ENCODE measurements around the gene UNC45A.
"Not testable (repeated sequence)": the region's sequence is repeated elsewhere in the genome, so short reads cannot be mapped to it uniquely, and the experiment has no call there.

The UNC45A gene

GRCh38 chr15:90914305-90915080 lies 20.6 kb upstream of the UNC45A start:
- H3K9ac ChIP-seq (ENCODE audit: low read length) = no peak overlapping the region
- H3K27me3 ChIP-seq (ENCODE audit: control insufficient read depth in 1 of 2, insufficient read depth in 2 of 2, low read length in 2 of 2) = no peaks in the 10 kb centered on the region
- H3K9me3 ChIP-seq (ENCODE audit: low read length) = no peaks in the 10 kb centered on the region
- no peaks in the 10 kb centered on the region for H3K4me1 ChIP-seq (ENCODE audit: insufficient read depth, low read length)
- H3K27ac ChIP-seq (ENCODE audit: low read depth, low read length) = no peak overlapping the region
- H3K4me3 ChIP-seq (ENCODE audit: low read depth in 1 of 2, low read length in 2 of 2) = no peak overlapping the region
- peaks cover 89% of the 10 kb centered on the region for H3K36me3 ChIP-seq (ENCODE audit: insufficient read depth, low read length)

GRCh38 chr15:90915216-90915807 lies 19.8 kb upstream of the UNC45A start:
- Histone ChIP-seq H3K27ac (ENCODE audit: low read depth, low read length) (no peak overlapping the region), H3K27me3 (ENCODE audit: control insufficient read depth in 1 of 2, insufficient read depth in 2 of 2, low read length in 2 of 2) (no peaks in the 10 kb centered on the region), H3K9me3 (ENCODE audit: low read length) (no peaks in the 10 kb centered on the region), H3K4me1 (ENCODE audit: insufficient read depth, low read length) (no peaks in the 10 kb centered on the region), H3K4me3 (ENCODE audit: low read depth in 1 of 2, low read length in 2 of 2) (no peak overlapping the region), H3K36me3 (ENCODE audit: insufficient read depth, low read length) (peaks cover 89% of the 10 kb centered on the region), H3K9ac (ENCODE audit: low read length) (no peak overlapping the region)

- Histone ChIP-seq H3K36me3 (ENCODE audit: insufficient read depth, low read length) (peaks cover 89% of the 10 kb centered on the region), H3K9me3 (ENCODE audit: low read length) (no peaks in the 10 kb centered on the region), H3K27ac (ENCODE audit: low read depth, low read length) (no peak overlapping the region), H3K4me3 (ENCODE audit: low read depth in 1 of 2, low read length in 2 of 2) (no peak overlapping the region), H3K27me3 (ENCODE audit: control insufficient read depth in 1 of 2, insufficient read depth in 2 of 2, low read length in 2 of 2) (no peaks in the 10 kb centered on the region), H3K4me1 (ENCODE audit: insufficient read depth, low read length) (no peaks in the 10 kb centered on the region), H3K9ac (ENCODE audit: low read length) (no peak overlapping the region)
Measured at GRCh38 chr15:90915808-90916440, 19.2 kb upstream of the UNC45A start.

- no peak overlapping the region for H3K9ac ChIP-seq (ENCODE audit: low read length)
- H3K36me3 ChIP-seq (ENCODE audit: insufficient read depth, low read length) = peaks cover 89% of the 10 kb centered on the region
- H3K27ac ChIP-seq (ENCODE audit: low read depth, low read length) = no peak overlapping the region
Measured at GRCh38 chr15:90916461-90916860, 18.6 kb upstream of the UNC45A start.

GRCh38 chr15:90917569-90917968 lies 17.5 kb upstream of the UNC45A start:
- H3K27me3 ChIP-seq (ENCODE audit: control insufficient read depth in 1 of 2, insufficient read depth in 2 of 2, low read length in 2 of 2) = no peaks in the 10 kb centered on the region
- H3K4me1 ChIP-seq (ENCODE audit: insufficient read depth, low read length) = no peaks in the 10 kb centered on the region
- H3K36me3 ChIP-seq (ENCODE audit: insufficient read depth, low read length) = peaks cover 78% of the 10 kb centered on the region
- no peak overlapping the region for H3K9ac ChIP-seq (ENCODE audit: low read length)
- H3K4me3 ChIP-seq (ENCODE audit: low read depth in 1 of 2, low read length in 2 of 2) = no peak overlapping the region
- H3K9me3 ChIP-seq (ENCODE audit: low read length) = no peaks in the 10 kb centered on the region
- no peak overlapping the region for H3K27ac ChIP-seq (ENCODE audit: low read depth, low read length)

More at GRCh38 chr15:90916461-90916860, 18.6 kb upstream of the UNC45A start:
- H3K4me3 ChIP-seq (ENCODE audit: low read depth in 1 of 2, low read length in 2 of 2) = no peak overlapping the region
- H3K4me1 ChIP-seq (ENCODE audit: insufficient read depth, low read length) = no peaks in the 10 kb centered on the region
- H3K27me3 ChIP-seq (ENCODE audit: control insufficient read depth in 1 of 2, insufficient read depth in 2 of 2, low read length in 2 of 2) = no peaks in the 10 kb centered on the region
- no peaks in the 10 kb centered on the region for H3K9me3 ChIP-seq (ENCODE audit: low read length)

- no peak overlapping the region for H3K9ac ChIP-seq (ENCODE audit: low read length)
- no peaks in the 10 kb centered on the region for H3K4me1 ChIP-seq (ENCODE audit: insufficient read depth, low read length)
- peaks cover 72% of the 10 kb centered on the region for H3K36me3 ChIP-seq (ENCODE audit: insufficient read depth, low read length)
- H3K9me3 ChIP-seq (ENCODE audit: low read length) = no peaks in the 10 kb centered on the region
- H3K27me3 ChIP-seq (ENCODE audit: control insufficient read depth in 1 of 2, insufficient read depth in 2 of 2, low read length in 2 of 2) = no peaks in the 10 kb centered on the region
- no peak overlapping the region for H3K4me3 ChIP-seq (ENCODE audit: low read depth in 1 of 2, low read length in 2 of 2)
- no peak overlapping the region for H3K27ac ChIP-seq (ENCODE audit: low read depth, low read length)
Measured at GRCh38 chr15:90918034-90918788, 16.9 kb upstream of the UNC45A start.

- Histone ChIP-seq H3K4me3 (ENCODE audit: low read depth in 1 of 2, low read length in 2 of 2) (no peak overlapping the region), H3K36me3 (ENCODE audit: insufficient read depth, low read length) (peaks cover 65% of the 10 kb centered on the region), H3K9ac (ENCODE audit: low read length) (no peak overlapping the region), H3K27ac (ENCODE audit: low read depth, low read length) (no peak overlapping the region), H3K9me3 (ENCODE audit: low read length) (no peaks in the 10 kb centered on the region), H3K27me3 (ENCODE audit: control insufficient read depth in 1 of 2, insufficient read depth in 2 of 2, low read length in 2 of 2) (no peaks in the 10 kb centered on the region), H3K4me1 (ENCODE audit: insufficient read depth, low read length) (no peaks in the 10 kb centered on the region)
Measured at GRCh38 chr15:90918835-90919234, 16.2 kb upstream of the UNC45A start.

GRCh38 chr15:90921887-90922286 lies 13.2 kb upstream of the UNC45A start:
- Histone ChIP-seq H3K4me1 (ENCODE audit: insufficient read depth, low read length) (no peaks in the 10 kb centered on the region), H3K9ac (ENCODE audit: low read length) (no peak overlapping the region), H3K27ac (ENCODE audit: low read depth, low read length) (no peak overlapping the region), H3K4me3 (ENCODE audit: low read depth in 1 of 2, low read length in 2 of 2) (no peak overlapping the region), H3K9me3 (ENCODE audit: low read length) (no peaks in the 10 kb centered on the region), H3K36me3 (ENCODE audit: insufficient read depth, low read length) (peaks cover 40% of the 10 kb centered on the region), H3K27me3 (ENCODE audit: control insufficient read depth in 1 of 2, insufficient read depth in 2 of 2, low read length in 2 of 2) (no peaks in the 10 kb centered on the region)

GRCh38 chr15:90922712-90923322 lies 12.3 kb upstream of the UNC45A start:
- H3K4me1 ChIP-seq (ENCODE audit: insufficient read depth, low read length); H3K4me3 ChIP-seq (ENCODE audit: low read depth in 1 of 2, low read length in 2 of 2); H3K27me3 ChIP-seq (ENCODE audit: control insufficient read depth in 1 of 2, insufficient read depth in 2 of 2, low read length in 2 of 2); H3K9me3 ChIP-seq (ENCODE audit: low read length); H3K9ac ChIP-seq (ENCODE audit: low read length); H3K27ac ChIP-seq (ENCODE audit: low read depth, low read length): not testable (repeated sequence)
- H3K36me3 ChIP-seq (ENCODE audit: insufficient read depth, low read length) = peaks cover 34% of the 10 kb centered on the region

- Histone ChIP-seq H3K4me1 (ENCODE audit: insufficient read depth, low read length) (peaks cover 4% of the 10 kb centered on the region), H3K9ac (ENCODE audit: low read length) (no peak overlapping the region), H3K36me3 (ENCODE audit: insufficient read depth, low read length) (peaks cover 21% of the 10 kb centered on the region), H3K9me3 (ENCODE audit: low read length) (no peaks in the 10 kb centered on the region), H3K27ac (ENCODE audit: low read depth, low read length) (no peak overlapping the region), H3K4me3 (ENCODE audit: low read depth in 1 of 2, low read length in 2 of 2) (no peak overlapping the region), H3K27me3 (ENCODE audit: control insufficient read depth in 1 of 2, insufficient read depth in 2 of 2, low read length in 2 of 2) (no peaks in the 10 kb centered on the region)
Measured at GRCh38 chr15:90924375-90924774, 10.7 kb upstream of the UNC45A start.

- not testable (repeated sequence) for H3K36me3 ChIP-seq (ENCODE audit: insufficient read depth, low read length); H3K9ac ChIP-seq (ENCODE audit: low read length); H3K9me3 ChIP-seq (ENCODE audit: low read length); H3K27ac ChIP-seq (ENCODE audit: low read depth, low read length); H3K4me3 ChIP-seq (ENCODE audit: low read depth in 1 of 2, low read length in 2 of 2); H3K27me3 ChIP-seq (ENCODE audit: control insufficient read depth in 1 of 2, insufficient read depth in 2 of 2, low read length in 2 of 2)
- peaks cover 18% of the 10 kb centered on the region for H3K4me1 ChIP-seq (ENCODE audit: insufficient read depth, low read length)
Measured at GRCh38 chr15:90926766-90927165, 8.3 kb upstream of the UNC45A start.

Measured in muscle layer of colon (tissue), 2 donors.